Spleen (tissue), 7 donors: ENCODE measurements around the gene SLIT1.

Experiments
- CTCF ChIP-seq, 11 experiments: fragments of 200-600 bp in 7 of 11; fragments of 450-650 bp in 4 of 11; sonication (generic) in 4 of 11; IDR thresholded peaks in 8 of 11; conservative IDR thresholded peaks in 3 of 11; 1 replicate in 7 of 11; 2 replicates in 4 of 11; pipeline versions ENCODE4 v1.4.0 to v1.8.0; 2016 to 2021; ENCODE audit warnings: antibody characterized with exemption in 11 of 11, inconsistent platforms in 4 of 11, mild to moderate bottlenecking in 1 of 11
- POLR2A ChIP-seq, 3 donors: fragments of 450-650 bp; IDR thresholded peaks; one replicate each; pipeline ENCODE4 v1.5.1; 2017; ENCODE audit warnings: antibody characterized with exemption in 3 of 3, mild to moderate bottlenecking in 1 of 3
- POLR2AphosphoS5 ChIP-seq, 3 donors: sonication (generic); formaldehyde crosslinking; IDR thresholded peaks; one replicate each; pipeline ENCODE4 v1.5.1; 2017; ENCODE audit warnings: antibody characterized with exemption in 3 of 3
- donor health status: DM: no; HTN: no; CAD: no; lungs with moderate emphysema.
- donor health status: DM: no; HTN: no; CAD: no.
- donor health status: DM: no; HTN: no; CAD: no.

- TF ChIP-seq CTCF (IDR thresholded peaks at IDR 0.05 in 8 of 11, conservative IDR thresholded peaks at IDR 0.05 in 3 of 11) (no peak), POLR2AphosphoS5 (IDR thresholded peaks at IDR 0.05) (no peak), POLR2A (IDR thresholded peaks at IDR 0.05) (no peak)
These were observed 154.3 kb downstream of the SLIT1 start for GRCh38 chr10:97031459-97031858.
